GM19463 (cell line): ENCODE data around the gene NUDT19.
"Not testable (repeated sequence)": the region's sequence is repeated elsewhere in the genome, so short reads cannot be mapped to it uniquely, and the experiment has no call there.

Experiments used
- ATAC-seq: cut with Tn5 transposase; IDR thresholded peaks from one replicate; pipeline ENCODE4 v1.9.1; 2021; ENCODE audit warnings: mild to moderate bottlenecking, moderate library complexity; ENCODE audit not compliant: unreplicated experiment

NUDT19 gene

DNA sequence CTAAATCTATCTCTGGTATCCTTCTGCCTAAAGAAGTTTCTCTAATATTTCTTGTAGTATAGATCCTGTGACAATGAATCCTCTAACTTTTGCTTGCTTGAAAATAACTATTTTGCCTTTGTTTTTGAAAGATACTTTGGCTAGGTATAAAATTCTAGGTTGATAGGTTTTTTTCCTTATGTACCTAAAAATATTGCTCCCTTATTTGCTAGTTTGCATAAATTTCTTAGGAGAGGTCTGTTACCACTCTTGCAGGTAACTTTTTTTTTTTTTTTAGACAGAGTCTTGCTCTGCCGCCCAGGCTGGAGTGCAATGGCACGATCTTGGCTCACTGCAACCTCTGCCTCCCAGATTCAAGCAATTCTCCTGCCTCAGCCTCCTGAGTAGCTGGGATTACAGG, 12.4 kb downstream of the NUDT19 start:
- ATAC-seq = not testable (repeated sequence)

DNA sequence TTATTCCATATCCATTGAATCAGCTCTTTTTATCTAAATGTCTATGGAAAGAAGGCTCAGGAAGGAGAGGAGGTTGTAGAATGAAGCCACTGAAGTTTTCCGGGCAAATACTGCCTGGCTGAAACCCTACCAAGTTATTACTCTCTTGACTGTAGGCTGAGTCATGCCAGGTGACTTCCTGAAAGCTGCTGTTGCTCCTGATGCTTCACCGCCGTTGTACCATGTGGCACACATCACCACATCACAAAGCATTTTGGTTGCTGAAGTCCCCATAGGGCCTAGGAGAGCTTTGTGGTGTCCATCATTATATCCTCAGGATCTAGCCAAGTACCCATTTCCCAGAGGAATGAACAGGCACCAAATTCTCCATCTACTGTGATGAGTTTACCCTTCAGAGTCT, 16.8 kb downstream of the NUDT19 start:
- ATAC-seq = no peak

DNA sequence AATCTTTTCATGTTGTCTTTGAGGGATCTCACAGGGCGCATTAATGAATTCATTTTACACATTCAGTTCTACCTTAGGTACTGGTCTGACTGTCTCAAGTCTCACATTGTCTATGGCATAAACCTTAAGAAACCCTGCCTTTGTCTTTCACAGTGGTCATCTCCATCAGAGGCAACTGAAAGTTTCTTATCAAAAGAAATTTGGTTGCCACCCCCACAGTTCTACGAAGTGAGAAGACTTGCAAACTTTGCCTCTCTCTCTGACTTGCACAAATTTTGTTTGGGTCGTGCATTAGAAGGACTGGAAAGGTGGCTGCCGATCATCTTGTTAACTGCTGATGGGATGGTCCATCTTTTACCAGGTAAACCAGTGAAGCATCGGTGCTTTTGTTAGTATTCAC, 17.4 kb downstream of the NUDT19 start:
- no peak for ATAC-seq

DNA sequence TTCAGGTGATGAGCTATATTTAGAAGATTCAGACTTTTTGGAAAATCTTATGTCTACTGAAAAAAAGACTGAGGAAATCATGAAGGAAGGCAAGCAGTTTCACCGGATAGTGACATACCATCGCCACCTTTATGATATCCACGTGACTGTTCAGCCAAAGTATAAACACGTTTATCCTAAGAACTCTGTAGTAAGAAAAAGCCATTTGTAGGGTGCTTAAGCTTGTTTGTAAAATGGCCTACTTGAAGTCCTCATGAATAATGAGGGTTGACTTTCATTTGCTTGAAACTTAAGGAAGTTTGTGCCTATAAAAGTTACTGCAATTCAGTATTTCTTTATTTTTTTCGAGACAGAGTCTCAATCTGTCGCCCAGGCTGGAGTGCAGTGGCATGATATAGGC, 20.1 kb downstream of the NUDT19 start:
- no peak for ATAC-seq

DNA sequence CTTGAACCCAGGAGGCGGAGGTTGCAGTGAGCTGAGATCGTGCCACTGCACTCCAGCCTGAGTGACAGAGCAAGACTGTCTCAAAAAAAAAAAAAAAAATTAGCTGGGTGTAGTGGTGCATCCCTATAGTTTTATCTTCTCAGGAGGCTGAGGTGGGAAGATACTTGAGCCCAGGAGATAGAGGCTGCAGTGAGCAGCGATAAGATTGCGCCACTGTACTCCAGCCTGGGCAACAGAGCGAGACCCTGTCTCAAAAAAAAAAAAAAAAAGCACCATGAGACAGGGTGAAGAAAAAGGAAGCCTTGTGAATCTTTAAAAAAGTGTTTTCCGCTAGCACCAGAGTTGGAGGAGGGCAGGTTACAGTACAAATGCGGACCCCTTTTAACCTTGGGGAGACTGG, 24.6 kb downstream of the NUDT19 start:
- ATAC-seq = not testable (repeated sequence)

DNA sequence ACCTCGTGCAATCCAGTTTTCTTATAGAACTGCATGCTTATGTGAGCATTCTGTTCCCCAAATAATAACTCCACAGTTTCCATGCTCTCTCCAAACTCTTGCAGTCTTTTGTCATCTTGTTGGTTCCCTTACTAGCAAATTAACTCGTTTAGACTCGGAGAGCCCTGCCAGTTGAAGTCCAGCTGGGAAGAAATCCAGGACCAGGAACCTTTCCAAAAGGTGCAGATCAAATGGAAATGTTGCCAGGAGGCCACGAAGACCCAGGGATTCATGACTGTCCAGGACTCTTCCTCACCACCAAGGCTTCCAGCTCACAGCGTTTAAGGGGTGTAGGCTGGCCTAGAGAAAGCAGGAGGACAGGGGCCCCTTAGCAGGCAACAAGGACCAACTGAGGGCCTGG, 25.9 kb downstream of the NUDT19 start:
- no peak for ATAC-seq

DNA sequence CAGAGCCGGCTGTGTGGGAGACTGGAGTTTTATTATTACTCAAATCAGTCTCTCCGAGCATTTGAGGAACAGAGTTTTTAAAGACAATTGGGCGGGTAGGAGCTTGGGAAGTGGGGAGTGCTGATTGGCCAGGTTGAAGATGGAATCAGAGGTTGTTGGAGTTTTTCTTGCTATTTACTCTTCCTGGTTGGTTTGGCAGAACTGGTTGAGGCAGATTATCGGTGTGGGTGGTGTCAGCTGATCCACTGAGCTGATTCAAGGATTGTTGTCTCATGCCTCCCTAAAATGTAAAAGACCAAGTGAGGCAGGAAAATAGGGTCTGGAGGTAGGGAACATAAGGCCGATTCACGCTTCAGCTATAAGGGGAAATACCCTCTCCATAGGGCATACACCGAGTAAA, 26.7 kb downstream of the NUDT19 start:
- no peak for ATAC-seq

DNA sequence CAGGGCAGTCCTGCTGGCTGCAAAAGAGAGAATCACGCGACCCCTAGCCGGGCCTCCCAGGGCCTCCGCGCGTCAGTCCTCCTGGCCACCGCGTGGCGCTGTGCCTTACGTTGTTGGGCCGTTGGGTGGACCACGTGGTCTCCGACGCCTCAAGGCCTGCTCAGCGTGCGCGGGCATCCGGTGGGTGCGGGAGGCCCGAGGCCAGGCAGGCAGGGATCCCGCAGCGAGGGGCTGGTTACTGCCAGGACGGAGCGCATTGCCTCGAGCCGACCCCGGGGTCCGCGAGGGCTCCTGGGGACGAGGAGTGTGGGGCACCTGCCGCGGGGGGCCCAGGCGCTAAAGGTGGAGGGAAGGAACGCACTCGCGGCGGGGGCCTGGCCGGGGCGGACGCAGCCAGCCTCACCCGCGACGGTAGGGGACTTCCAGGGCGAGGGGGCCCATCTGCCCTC, 28.0 kb downstream of the NUDT19 start, which contains the start of gene TDRD12:
Gene TDRD12, plus strand, starts transcription at position 157 of the 449 bp plus-strand sequence. CDS start 306 bp downstream, outside the sequence.
- ATAC-seq = no peak

DNA sequence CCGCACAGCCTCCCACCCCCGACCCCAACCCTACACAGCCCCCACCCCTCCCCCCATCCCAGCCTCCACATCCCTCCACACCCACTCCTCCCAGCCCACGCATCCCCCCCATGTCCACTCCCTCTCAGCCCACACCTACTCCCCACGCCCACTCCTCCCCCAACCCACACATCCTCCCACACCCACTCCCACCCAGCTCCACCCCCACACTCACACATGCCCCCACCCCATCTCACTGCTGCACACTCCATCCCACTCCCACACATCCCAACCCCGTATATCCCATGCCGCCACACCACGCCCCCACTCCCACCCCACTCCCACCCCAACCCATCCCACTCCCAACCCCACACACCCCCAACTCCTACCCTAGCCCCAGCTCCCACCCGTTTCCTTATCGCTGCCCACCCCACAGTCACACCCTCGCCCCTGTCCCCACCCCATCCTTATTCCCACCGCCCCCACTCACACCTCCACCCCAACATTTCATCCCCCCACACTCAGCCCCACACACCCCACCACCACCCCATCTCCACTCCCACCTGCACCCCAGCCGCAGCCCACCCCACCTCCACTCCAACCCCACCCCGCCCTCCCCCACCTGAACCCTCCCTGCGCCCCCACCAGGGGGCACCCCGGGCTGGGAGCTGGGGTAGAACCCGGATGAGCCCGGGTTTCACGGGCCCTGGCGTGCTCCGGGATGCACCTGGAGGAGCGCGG, 28.8 kb downstream of the NUDT19 start:
- no peak for ATAC-seq

DNA sequence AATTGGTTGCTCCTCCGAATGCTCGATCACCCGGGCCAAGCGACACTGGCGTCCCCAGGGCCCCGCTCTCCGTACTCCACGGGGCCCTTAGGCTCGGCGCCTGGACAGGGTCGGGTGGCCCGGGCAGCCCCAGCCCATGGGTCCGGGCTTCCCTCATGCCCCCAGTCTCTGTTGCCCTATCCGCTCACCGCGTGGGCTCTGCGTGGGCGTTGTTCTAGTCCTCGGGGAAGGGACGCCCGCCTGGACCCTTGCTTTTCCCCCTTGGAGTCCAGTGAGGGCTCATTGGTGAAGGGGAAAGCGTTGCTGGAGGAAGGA, 29.3 kb downstream of the NUDT19 start:
- no peak for ATAC-seq

DNA sequence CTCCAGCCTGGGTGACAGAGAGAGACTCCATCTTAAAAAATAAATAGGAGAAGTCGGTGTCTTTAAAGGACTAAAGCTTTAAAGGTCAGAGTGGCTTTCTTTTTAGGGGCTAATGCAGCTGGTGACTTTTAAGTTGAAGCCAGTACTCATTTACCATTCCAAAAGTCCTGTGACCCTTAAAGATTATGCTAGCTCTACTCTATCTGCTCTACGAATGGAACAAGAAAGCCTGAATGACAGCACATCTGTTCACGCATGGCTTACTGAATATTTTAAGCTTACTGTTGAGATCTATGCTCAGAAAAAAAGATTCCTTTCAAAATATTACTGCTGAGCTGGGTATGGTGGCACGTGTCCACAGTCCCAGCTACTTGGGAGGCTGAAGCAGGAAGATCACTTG, 44.3 kb downstream of the NUDT19 start:
- ATAC-seq = no peak

DNA sequence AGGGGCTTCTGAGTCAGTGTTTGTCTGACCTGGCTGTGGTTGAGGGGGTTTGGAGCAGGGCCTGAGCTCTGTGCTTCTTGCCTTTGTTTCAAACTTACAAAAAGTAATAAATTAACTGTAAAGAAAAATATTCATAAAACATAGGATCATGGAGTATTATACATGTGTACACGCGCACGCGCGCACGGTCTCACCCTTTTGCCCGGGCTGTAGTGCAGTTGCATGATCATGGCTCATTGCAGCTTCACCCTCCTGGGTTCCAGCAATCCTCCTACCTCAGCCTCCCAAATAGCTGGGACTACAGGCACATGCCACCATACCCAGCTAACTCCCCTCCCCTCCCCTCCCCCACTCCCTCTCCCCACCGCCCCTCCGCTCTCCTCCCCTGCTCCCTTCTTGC, 51.4 kb downstream of the NUDT19 start:
- ATAC-seq = no peak

DNA sequence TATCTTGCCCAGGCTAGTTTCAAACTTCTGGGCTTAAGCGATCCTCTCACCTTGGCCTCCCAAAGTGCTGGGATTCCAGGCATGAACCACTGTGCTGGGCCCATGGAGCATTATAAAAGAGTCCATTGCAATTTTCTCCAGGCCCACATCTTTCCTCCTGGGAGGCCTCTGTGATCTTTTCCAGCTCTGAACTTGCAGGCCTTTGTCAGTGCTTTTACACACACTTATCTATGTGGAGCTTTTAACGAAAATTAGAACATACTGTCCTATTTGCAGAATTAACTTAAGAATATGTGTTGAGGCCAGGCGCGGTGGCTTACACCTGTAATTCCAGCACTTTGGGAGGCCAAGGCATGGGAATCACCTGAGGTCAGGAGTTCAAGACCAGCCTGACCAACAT, 51.8 kb downstream of the NUDT19 start:
- ATAC-seq = no peak

DNA sequence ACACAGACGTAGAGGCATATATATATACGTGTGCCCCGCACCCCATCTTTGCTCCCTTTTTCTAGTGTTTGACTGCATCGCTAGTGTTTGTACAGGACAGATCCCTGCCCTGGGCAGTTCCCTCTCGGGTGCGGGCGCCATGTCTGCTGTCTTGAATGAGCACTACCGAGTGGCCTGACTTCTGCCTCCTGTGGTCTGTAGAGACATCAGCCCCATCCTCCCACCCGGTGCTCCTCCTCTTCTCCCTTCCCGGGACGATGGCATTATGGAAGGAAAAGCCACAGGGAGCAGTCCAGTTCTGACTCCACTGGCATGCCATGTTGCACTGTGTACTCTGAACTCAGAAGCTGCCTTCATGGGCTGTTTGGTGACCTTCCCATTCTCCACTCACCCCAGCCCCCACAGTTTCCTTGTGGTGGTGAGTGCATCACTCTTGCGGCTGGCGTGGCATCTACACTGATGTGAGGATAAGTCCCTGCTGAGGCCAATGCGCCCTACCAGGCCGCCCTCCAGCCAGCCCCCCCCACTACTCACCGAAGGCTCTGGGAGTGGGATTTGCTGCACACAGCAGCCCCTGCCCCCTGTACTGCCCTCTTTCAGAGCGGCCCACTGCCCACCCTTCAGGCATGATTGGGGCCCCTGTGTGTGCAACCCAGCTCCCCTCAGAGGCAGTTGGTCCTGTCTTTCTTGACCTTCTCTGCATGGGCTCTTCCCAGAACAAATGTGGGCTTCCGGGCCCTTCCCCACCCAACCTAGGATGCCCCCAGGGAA, 53.1 kb downstream of the NUDT19 start:
- ATAC-seq = no peak

DNA sequence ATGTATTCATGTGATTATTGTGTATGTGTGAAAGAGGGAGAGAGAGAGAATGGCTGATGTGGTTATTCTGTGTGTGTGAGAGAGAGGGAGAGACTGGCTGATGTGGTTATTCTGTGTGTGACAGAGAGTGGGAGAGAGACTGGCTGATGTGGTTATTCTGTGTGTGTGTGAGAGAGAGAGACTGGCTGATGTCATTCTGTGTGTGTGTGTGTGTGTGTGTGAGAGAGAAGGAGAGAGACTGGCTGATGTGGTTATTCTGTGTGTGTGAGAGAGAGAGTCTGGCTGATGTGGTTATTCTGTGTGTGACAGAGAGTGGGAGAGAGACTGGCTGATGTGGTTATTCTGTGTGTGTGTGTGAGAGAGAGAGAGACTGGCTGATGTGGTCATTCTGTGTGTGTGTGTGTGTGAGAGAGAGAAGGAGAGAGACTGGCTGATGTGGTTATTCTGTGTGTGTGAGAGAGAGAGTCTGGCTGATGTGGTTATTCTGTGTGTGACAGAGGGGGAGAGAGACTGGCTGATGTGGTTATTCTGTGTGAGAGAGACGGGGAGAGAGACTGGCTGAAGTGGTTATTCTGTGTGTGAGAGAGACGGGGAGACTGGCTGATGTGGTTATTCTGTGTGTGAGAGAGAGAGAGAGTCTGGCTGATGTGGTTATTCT, 54.1 kb downstream of the NUDT19 start:
- ATAC-seq = not testable (repeated sequence)

DNA sequence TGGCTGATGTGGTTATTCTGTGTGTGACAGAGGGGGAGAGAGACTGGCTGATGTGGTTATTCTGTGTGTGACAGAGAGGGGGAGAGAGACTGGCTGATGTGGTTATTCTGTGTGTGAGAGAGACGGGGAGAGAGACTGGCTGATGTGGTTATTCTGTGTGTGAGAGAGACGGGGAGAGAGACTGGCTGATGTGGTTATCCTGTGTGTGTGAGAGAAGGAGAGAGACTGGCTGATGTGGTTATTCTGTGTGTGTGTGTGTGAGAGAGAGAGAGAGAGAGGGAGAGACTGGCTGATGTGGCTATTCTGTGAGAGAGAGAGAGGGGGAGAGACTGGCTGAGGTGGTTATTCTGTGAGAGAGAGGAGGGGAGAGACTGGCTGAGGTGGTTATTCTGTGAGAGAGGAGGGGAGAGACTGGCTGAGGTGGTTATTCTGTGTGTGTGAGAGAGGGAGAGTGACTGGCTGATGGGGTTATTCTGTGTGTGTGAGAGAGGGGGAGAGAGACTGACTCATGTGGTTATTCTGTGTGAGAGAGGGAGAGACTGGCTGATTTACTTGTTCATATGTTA, 55.1 kb downstream of the NUDT19 start:
- ATAC-seq = not testable (repeated sequence)

DNA sequence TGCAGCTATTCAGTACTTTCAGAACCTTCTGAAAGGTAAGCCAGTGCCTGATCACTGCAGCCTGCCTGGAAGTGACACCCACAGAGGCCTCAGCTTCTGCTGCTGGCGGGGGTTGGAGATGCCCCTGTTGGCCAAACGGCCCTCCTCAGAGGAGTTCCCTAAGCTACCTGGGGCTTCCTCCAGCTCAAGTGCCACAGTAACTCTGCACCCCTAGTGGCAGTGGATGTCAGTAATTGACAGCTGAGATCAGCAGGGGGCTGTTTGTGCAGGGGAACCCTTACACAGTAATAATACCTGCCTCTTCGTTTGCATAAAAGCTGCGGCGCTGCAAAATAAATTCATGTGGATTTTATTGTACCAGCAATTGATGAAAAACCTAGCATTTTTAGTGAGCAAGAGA, 56.9 kb downstream of the NUDT19 start:
- no peak for ATAC-seq

DNA sequence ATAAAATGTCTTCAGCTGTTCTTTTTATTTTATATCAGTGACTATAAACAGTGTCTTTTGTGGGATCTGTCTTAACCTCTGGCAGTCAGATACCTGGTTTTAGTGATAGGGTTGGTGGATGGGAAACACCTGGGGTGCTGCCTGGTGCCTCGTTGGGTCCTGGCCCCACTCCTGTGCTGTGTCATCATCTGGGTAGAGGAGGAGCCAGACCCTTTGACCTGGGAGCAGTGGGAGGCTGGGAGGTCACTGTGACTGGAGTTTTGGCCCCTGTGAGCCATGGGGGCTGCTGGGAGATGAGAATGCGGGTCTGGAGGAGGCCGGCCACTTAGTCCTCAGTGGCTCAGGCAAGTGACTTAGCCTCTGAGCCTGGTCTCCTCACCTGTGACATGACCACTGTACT, 57.3 kb downstream of the NUDT19 start:
- ATAC-seq = no peak

DNA sequence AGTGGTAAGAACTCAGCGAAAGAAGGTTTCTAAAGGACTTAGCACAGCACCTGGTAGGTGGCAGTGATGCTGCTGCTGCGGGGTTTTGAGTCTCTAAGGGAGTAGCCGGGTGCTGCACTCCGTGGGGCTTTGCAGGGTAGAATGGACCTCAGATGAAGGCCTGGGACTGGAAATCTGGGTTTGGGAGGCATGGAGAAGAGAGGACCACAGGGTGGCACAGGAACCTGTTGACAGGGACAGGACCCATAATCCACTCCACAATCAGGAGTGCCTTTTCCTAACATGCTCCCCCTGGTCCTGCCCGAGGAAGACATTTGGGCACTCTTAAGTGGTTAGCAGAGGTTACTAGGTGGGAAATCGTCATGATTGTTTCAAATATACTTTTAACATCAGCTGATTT, 57.7 kb downstream of the NUDT19 start:
- ATAC-seq = no peak

DNA sequence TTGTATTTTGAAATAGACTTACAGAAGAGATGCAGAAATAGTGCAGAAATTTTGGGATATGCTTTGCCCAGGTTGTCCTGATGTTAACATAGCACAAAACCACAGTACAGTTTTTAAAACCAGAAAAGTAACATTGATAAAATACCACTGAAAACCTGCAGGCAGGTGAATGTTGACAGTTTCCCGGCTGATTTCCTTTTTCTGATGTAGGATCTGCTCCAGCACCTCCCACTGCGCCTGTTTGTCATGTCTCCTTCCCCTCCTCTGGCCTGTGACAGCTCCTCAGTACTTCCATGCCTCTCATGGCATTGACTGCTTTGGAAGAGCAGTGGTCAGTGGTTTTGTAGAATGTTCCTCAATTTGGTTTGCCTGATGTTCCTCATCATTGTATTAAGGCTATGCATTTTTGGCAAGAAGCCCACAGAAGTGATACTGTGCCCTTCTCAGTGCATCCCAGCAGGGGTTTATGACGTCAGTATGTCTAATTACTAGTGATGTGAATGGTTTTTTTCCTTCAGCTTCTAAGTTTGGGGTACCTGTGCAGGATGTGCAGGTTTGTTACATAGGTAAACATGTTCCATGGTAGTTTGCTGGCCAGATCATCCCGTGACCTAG, 58.9 kb downstream of the NUDT19 start:
- no peak for ATAC-seq

DNA sequence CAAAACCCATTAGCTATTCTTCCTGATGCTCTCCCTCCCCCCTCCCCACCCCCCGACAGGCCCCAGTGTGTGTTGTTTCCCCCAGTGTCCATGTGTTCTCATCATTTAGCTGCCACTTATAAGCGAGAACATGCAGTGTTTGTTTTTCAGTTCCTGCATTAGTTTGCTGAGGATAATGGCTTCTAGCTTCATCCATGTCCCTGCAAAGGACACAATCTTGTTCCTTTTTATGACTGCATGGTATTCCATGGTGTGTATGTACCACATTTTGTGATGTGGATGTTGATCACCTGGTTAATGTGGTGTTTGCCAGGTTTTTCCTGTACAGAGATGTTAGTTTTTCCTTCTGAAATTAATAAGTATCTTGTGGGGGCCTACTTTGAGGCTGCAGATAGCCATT, 59.4 kb downstream of the NUDT19 start:
- no peak for ATAC-seq
